Stimulated activated CD4-positive, alpha-beta T cell treated with anti-CD3 and anti-CD28 coated beads, Interleukin-2, amount 100 ng/mL, for 24 hours (primary cell): ENCODE data around the gene IL6R.

Experiments used
- DNase-seq, 2 donors: peaks; one replicate each; pipeline ENCODE4 v3.0.0-alpha.2; 2020

Gene IL6R

GRCh38 chr1:154453574-154454352 is 48.6 kb downstream of the IL6R start:
- peak in 1 of 2 donors; percentile 32 for DNase-seq

GRCh38 chr1:154454386-154455120 is 49.4 kb downstream of the IL6R start:
- DNase-seq: no peak

GRCh38 chr1:154456631-154457030 is 51.5 kb downstream of the IL6R start:
- DNase-seq: no peak

GRCh38 chr1:154459080-154459479 is 53.9 kb downstream of the IL6R start:
- DNase-seq: no peak

GRCh38 chr1:154460695-154461260 is 55.6 kb downstream of the IL6R start:
- DNase-seq: no peak

GRCh38 chr1:154463512-154463990 is 58.4 kb downstream of the IL6R start:
- DNase-seq: peak; percentile 62 to 70

- DNase-seq: no peak
These were observed 60.6 kb downstream of the IL6R start for GRCh38 chr1:154465621-154466195.

- DNase-seq: no peak
These were observed 61.1 kb downstream of the IL6R start for GRCh38 chr1:154466206-154466605.

GRCh38 chr1:154466921-154467417 is 61.8 kb downstream of the IL6R start:
- DNase-seq: no peak

GRCh38 chr1:154467434-154468102 is 62.4 kb downstream of the IL6R start:
- DNase-seq: peak; percentile 11 to 26

- no peak for DNase-seq
These were observed 63.5 kb downstream of the IL6R start for GRCh38 chr1:154468535-154469250.

GRCh38 chr1:154469844-154470560 is 64.9 kb downstream of the IL6R start:
- DNase-seq: no peak

GRCh38 chr1:154471304-154471703 is 66.2 kb downstream of the IL6R start:
- DNase-seq: no peak

GRCh38 chr1:154474802-154475201 is 69.7 kb downstream of the IL6R start:
- DNase-seq: no peak

- DNase-seq: no peak
These were observed 71.6 kb downstream of the IL6R start for GRCh38 chr1:154476791-154477190.

GRCh38 chr1:154478013-154478412 is 72.9 kb downstream of the IL6R start:
- DNase-seq: no peak

- no peak for DNase-seq
These were observed 73.5 kb downstream of the IL6R start for GRCh38 chr1:154478639-154479038.

GRCh38 chr1:154479764-154480421 is 74.8 kb downstream of the IL6R start:
- DNase-seq: peak; percentile 48 to 70

GRCh38 chr1:154481053-154481452 is 75.9 kb downstream of the IL6R start:
- DNase-seq: no peak

- DNase-seq: no peak
These were observed 79.0 kb downstream of the IL6R start for GRCh38 chr1:154483941-154484803.
